Breast epithelium (tissue), 4 donors: ENCODE data around the gene ALKBH3. TPM values are rescaled to one million over a fixed set of nuclear protein-coding genes. Genes with fewer than 3 reads are reported as not detected.

Source experiments
- DNase-seq, 2 donors: peaks; one replicate each; pipeline ENCODE4 v3.0.0-alpha.2; 2019; ENCODE audit warnings: low spot score in 2 of 2
- H3K27ac ChIP-seq, 2 donors: fragments of 200-600 bp; sonication (generic) in 1 of 2; one replicate each; pipeline ENCODE4 v1.5.1; 2016 to 2019; ENCODE audit warnings: mild to moderate bottlenecking in 1 of 2
- H3K27me3 ChIP-seq, 2 donors: fragments of 200-600 bp; sonication (generic) in 1 of 2; one replicate each; pipeline versions ENCODE4 v1.5.1 to v1.6.0; 2017 to 2019; ENCODE audit warnings: control low read depth in 1 of 2, mild to moderate bottlenecking in 1 of 2
- H3K36me3 ChIP-seq: fragments of 200-600 bp; one replicate; pipeline ENCODE4 v1.5.1; 2019
- H3K4me1 ChIP-seq, 2 donors: fragments of 200-600 bp; sonication (generic); one replicate each; pipeline ENCODE4 v1.5.1; 2016 to 2019; ENCODE audit warnings: control low read depth in 1 of 2
- H3K4me3 ChIP-seq, 3 donors: fragments of 200-600 bp; sonication (generic); 1 replicate in 2 of 3; 2 replicates in 1 of 3; pipeline ENCODE4 v1.5.1; 2016 to 2019; ENCODE audit warnings: mild to moderate bottlenecking in 3 of 3, moderate library complexity in 2 of 3
- H3K9me3 ChIP-seq, 2 donors: fragments of 200-600 bp; sonication (generic) in 1 of 2; one replicate each; pipeline ENCODE4 v1.5.1; 2016 to 2019; ENCODE audit warnings: control low read depth in 1 of 2
- POLR2A ChIP-seq: fragments of 450-650 bp; IDR thresholded peaks from one replicate; pipeline ENCODE4 v1.6.1; 2016; ENCODE audit warnings: antibody characterized with exemption, mild to moderate bottlenecking, moderate library complexity
- POLR2AphosphoS5 ChIP-seq, 3 donors: sonication (generic); formaldehyde crosslinking; IDR thresholded peaks; one replicate each; pipeline ENCODE4 v1.6.1; 2017; ENCODE audit warnings: antibody characterized with exemption in 3 of 3
- intact Hi-C: fragments of 100-400 bp; cut with DNase I; formaldehyde crosslinking; loops from one replicate; pipeline ENCODE4 v1.15.1; 2023; ENCODE audit warnings: low total_unique reads
- total RNA-seq, 3 donors: library from RNA; depleted of rRNA; stranded (reverse); fragments of >200 nt; gene quantifications; one replicate each; pipeline ENCODE4 v1.1.0, GENCODE V29; 2016
- TF ChIP-seq, protein P1 (sequence below), 3 donors: fragments of 450-650 bp; IDR thresholded peaks; one replicate each; pipeline ENCODE4 v1.5.1; 2016 to 2017; ENCODE audit warnings: antibody characterized with exemption in 3 of 3, mild to moderate bottlenecking in 3 of 3, moderate library complexity in 3 of 3

ALKBH3 gene
- total RNA-seq, 3 donors from 2014 or later = 29.0 to 40.7 (median 33.1) TPM

DNA sequence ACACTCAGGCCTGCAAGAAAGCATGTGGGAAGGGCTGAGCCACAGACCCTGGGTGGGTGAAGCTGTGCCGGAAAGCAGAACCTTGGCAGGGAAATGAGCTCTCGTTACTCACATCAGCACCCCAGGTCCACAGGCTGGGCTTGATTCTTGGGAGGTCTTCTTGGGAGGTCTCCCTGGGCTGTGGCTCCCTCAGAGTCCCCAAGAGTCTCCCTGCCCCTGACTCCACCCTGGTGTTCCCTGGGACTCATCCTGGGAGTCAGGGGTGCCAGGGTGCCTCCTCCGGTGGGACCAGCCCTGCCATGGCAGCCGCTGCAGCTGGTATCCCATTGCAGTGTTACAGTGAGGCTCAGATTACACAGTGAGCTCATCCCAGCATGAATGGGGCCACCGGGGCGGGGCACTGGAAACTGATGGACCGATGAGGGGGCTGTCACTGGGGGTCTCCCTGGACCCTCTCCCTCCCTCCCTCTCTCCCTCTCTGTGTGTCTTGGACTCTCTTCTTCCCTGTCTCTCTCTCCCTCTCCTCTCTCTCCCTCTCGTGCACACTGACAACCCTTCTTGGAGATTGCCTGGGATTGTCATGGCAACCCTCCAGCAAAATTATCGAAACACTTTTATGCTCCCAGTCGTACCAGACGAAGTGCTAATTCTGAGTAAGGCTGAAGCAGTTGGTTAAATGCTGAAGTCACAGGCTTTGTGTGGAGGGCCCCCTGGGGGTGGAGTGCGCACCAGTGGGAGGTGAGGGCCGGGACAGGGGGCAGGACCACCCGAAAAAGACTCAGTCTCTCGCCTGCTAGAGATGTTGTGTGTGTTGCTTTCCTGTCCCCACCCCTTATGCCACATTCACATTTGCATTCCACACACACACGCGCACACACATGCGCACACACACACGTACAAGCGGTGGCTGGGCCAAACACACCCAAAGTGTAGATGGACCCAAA, 53.2 kb downstream of the ALKBH3 start:
- no peak for DNase-seq
- peaks cover 0 to 9% of the 10 kb centered on the region in 2 donors for H3K27me3 ChIP-seq
- H3K36me3 ChIP-seq = no peaks in the 10 kb centered on the region
- H3K4me1 ChIP-seq = no peaks in the 10 kb centered on the region
- intact Hi-C loops = no loop called here
- H3K4me3 ChIP-seq = no peak overlapping the region
- TF ChIP-seq POLR2A (no peak), POLR2AphosphoS5 (IDR thresholded peaks at IDR 0.05) (no peak)
- TF ChIP-seq, protein P1, sequence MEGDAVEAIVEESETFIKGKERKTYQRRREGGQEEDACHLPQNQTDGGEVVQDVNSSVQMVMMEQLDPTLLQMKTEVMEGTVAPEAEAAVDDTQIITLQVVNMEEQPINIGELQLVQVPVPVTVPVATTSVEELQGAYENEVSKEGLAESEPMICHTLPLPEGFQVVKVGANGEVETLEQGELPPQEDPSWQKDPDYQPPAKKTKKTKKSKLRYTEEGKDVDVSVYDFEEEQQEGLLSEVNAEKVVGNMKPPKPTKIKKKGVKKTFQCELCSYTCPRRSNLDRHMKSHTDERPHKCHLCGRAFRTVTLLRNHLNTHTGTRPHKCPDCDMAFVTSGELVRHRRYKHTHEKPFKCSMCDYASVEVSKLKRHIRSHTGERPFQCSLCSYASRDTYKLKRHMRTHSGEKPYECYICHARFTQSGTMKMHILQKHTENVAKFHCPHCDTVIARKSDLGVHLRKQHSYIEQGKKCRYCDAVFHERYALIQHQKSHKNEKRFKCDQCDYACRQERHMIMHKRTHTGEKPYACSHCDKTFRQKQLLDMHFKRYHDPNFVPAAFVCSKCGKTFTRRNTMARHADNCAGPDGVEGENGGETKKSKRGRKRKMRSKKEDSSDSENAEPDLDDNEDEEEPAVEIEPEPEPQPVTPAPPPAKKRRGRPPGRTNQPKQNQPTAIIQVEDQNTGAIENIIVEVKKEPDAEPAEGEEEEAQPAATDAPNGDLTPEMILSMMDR (IDR thresholded peaks at IDR 0.05) = no peak
- peak overlapping the region in 1 of 2 donors; percentile 12 for H3K27ac ChIP-seq
- H3K9me3 ChIP-seq = no peaks in the 10 kb centered on the region

DNA sequence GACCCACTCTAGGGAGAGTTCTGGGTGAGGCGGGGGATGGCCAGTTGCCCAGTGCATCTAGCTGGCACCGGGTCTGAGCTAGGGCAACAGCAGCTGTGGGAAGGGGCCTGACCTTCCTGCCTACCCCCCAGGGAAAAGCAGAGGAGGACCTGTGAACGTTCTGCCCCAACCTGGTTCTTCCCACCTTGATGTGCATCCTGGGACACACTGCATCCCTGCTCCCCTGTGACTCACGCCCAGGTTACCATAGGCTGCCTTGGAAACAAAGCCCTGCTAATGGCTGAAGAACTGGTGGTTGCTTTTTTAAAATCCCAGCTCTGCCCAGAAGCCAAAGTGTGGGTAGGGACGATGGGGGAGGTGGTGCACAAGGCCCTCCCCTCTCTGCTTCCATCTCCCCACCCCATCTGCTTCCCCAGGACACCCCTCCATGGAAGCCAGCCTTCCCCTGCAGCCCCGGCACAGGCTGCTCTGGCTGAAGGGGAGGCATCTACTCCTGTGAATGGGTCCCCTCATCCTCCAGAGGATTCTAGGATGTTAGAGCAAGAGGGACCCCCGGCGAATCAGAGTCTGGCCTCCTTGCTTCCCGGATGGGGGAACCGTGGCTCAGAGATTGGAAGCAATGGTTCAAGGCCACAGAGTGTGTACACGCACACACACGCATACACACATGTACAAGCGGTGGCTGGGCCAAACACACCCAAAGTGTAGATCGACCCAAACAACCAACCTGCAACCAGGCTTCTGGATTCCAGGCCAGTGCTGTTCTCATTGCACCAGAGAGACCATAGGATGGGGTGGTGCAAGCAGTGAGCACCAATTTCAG, 54.2 kb downstream of the ALKBH3 start:
- no peaks in the 10 kb centered on the region for H3K4me1 ChIP-seq
- intact Hi-C loops = no loop called here
- TF ChIP-seq, protein P1 (IDR thresholded peaks at IDR 0.05) = no peak
- no peak for TF ChIP-seq POLR2A
- no peak for TF ChIP-seq POLR2AphosphoS5 (IDR thresholded peaks at IDR 0.05)
- H3K4me3 ChIP-seq = no peak overlapping the region
- no peaks in the 10 kb centered on the region for H3K36me3 ChIP-seq
- DNase-seq = no peak
- no peaks in the 10 kb centered on the region for H3K9me3 ChIP-seq
- no peak overlapping the region for H3K27ac ChIP-seq
- H3K27me3 ChIP-seq = peaks cover 0 to 11% of the 10 kb centered on the region in 2 donors

- TF ChIP-seq, protein P1 (IDR thresholded peaks at IDR 0.05) = no peak
- TF ChIP-seq POLR2A (no peak), POLR2AphosphoS5 (IDR thresholded peaks at IDR 0.05) (no peak)
- Histone ChIP-seq H3K4me3 (no peak overlapping the region), H3K27me3 (peaks cover 0 to 12% of the 10 kb centered on the region in 2 donors), H3K27ac (no peak overlapping the region), H3K4me1 (no peaks in the 10 kb centered on the region), H3K9me3 (no peaks in the 10 kb centered on the region), H3K36me3 (no peaks in the 10 kb centered on the region)
- intact Hi-C loops = no loop called here
- no peak for DNase-seq
These were observed 54.9 kb downstream of the ALKBH3 start for GRCh38 chr11:43935424-43935979.

- Histone ChIP-seq H3K27ac (no peak overlapping the region), H3K27me3 (peaks cover 0 to 18% of the 10 kb centered on the region in 2 donors), H3K4me3 (no peak overlapping the region), H3K4me1 (no peaks in the 10 kb centered on the region), H3K9me3 (no peaks in the 10 kb centered on the region), H3K36me3 (no peaks in the 10 kb centered on the region)
- no peak for DNase-seq
- intact Hi-C loops = no loop called here
- TF ChIP-seq, protein P1 (IDR thresholded peaks at IDR 0.05) = no peak
- no peak for TF ChIP-seq POLR2AphosphoS5 (IDR thresholded peaks at IDR 0.05)
- TF ChIP-seq POLR2A = no peak
These were observed 55.4 kb downstream of the ALKBH3 start for GRCh38 chr11:43936076-43936475.
